NOMO-1 (cell line): ENCODE data around the gene ADGRL2.
A peak's percentile ranks its signal among the peaks of the same experiment; 100 is the strongest.

Experiments
- DNase-seq, 2 experiments: peaks; one replicate each; lab custom pipeline; 2025; ENCODE audit not compliant: unreplicated experiment in 2 of 2; lab: John Stamatoyannopoulos, UW

The ADGRL2 gene

GRCh38 chr1:81805537-81806431 is 5.0 kb downstream of the ADGRL2 start:
- peak in 1 of 2 experiments; percentile 57 for DNase-seq

GRCh38 chr1:81806432-81806770 is 5.7 kb downstream of the ADGRL2 start:
- no peak for DNase-seq

GRCh38 chr1:81808760-81809159 is 8.0 kb downstream of the ADGRL2 start:
- peak in 1 of 2 experiments; percentile 54 for DNase-seq

GRCh38 chr1:81809808-81810207 is 9.1 kb downstream of the ADGRL2 start:
- DNase-seq, result peak in 1 of 2 experiments; percentile 36

- DNase-seq, result peak in 1 of 2 experiments; percentile 34
Observed at GRCh38 chr1:81811757-81812371, 11.1 kb downstream of the ADGRL2 start.

GRCh38 chr1:81812712-81813111 is 12.0 kb downstream of the ADGRL2 start:
- peak in 1 of 2 experiments; percentile 63 for DNase-seq

- peak in 1 of 2 experiments; percentile 53 for DNase-seq
Observed at GRCh38 chr1:81813691-81814090, 13.0 kb downstream of the ADGRL2 start.

- no peak for DNase-seq
Observed at GRCh38 chr1:81819613-81820012, 18.9 kb downstream of the ADGRL2 start.

GRCh38 chr1:81820765-81821164 is 20.0 kb downstream of the ADGRL2 start:
- DNase-seq, result peak; percentile 73 to 80

GRCh38 chr1:81823082-81823481 is 22.3 kb downstream of the ADGRL2 start:
- DNase-seq, result no peak

GRCh38 chr1:81824759-81825158 is 24.0 kb downstream of the ADGRL2 start:
- no peak for DNase-seq

- peak in 1 of 2 experiments; percentile 19 for DNase-seq
Observed at GRCh38 chr1:81827942-81828341, 27.2 kb downstream of the ADGRL2 start.

GRCh38 chr1:81832573-81832972 is 31.8 kb downstream of the ADGRL2 start:
- DNase-seq, result no peak

- no peak for DNase-seq
Observed at GRCh38 chr1:81833722-81834121, 33.0 kb downstream of the ADGRL2 start.

GRCh38 chr1:81834268-81834667 is 33.5 kb downstream of the ADGRL2 start:
- no peak for DNase-seq

- no peak for DNase-seq
Observed at GRCh38 chr1:81834921-81835698, 34.4 kb downstream of the ADGRL2 start.

GRCh38 chr1:81836007-81836626 is 35.4 kb downstream of the ADGRL2 start:
- no peak for DNase-seq

- no peak for DNase-seq
Observed at GRCh38 chr1:81838600-81839218, 38.0 kb downstream of the ADGRL2 start.

GRCh38 chr1:81840805-81841204 is 40.1 kb downstream of the ADGRL2 start:
- DNase-seq, result no peak

- DNase-seq, result no peak
Observed at GRCh38 chr1:81841795-81842194, 41.1 kb downstream of the ADGRL2 start.
